Mucosa of descending colon (tissue), 3 donors: Measurements from ENCODE around the gene FGA. TPM values are rescaled to one million over a fixed set of nuclear protein-coding genes. Genes with fewer than 3 reads are reported as not detected.

ENCODE experiments used
- ATAC-seq: fragments of 200-7000 bp; cut with Tn5 transposase; one replicate; pipeline ENCODE4 v1.9.1; 2020; ENCODE audit warnings: mild to moderate bottlenecking, moderate library complexity
- DNase-seq, 3 donors: peaks; one replicate each; pipeline ENCODE4 v3.0.0-alpha.2; 2020
- H3K36me3 ChIP-seq: fragments of 200-600 bp; one replicate; pipeline ENCODE4 v1.8.0; 2021; ENCODE audit warnings: low read depth, mild to moderate bottlenecking
- H3K4me1 ChIP-seq: fragments of 200-600 bp; one replicate; pipeline ENCODE4 v1.8.0; 2021; ENCODE audit warnings: low read depth, mild to moderate bottlenecking
- H3K4me3 ChIP-seq: fragments of 200-600 bp; one replicate; pipeline ENCODE4 v1.8.0; 2021; ENCODE audit warnings: mild to moderate bottlenecking
- H3K9me3 ChIP-seq: fragments of 200-600 bp; one replicate; pipeline ENCODE4 v1.8.0; 2021; ENCODE audit warnings: mild to moderate bottlenecking
- intact Hi-C, 2 donors: fragments of 100-400 bp; cut with DNase I in 1 of 2; cut with micrococcal nuclease in 1 of 2; formaldehyde crosslinking; loops; one replicate each; pipeline versions ENCODE4 v1.11.0 to v1.11.1; 2022; cut with DNase I, micrococcal nuclease
- long read RNA-seq, 2 donors: library from polyadenylated mRNA; unstranded; transcript quantifications; one replicate each; pipeline ENCODE4 v2.0.0, GENCODE V29; 2019 to 2021
- total RNA-seq, 3 donors: library from RNA; stranded (reverse); fragmentation: NEBNext Ultra II Directional in 2 of 3; extraction: Animal tissue kit (Norgen Biotek cat#: 25700) in 2 of 3; gene quantifications; one replicate each; pipeline versions ENCODE4 v1.2.1 to v1.2.4, GENCODE V29; 2021 to 2023
- TF ChIP-seq, protein P1 (sequence below): fragments of 200-600 bp; IDR thresholded peaks from one replicate; pipeline ENCODE4 v1.8.0; 2022; ENCODE audit warnings: antibody characterized with exemption, mild to moderate bottlenecking
- donor health status: DM: no; HTN: no; CAD: no; lungs with moderate emphysema.
- donor health status: DM: no; HTN: no; CAD: no.
- donor health status: DM: no; HTN: yes; CAD: no.

Gene FGA
- total RNA-seq, result under 1 TPM in 1 of 3 donors, not detected in 2; 0.84 TPM
- long read RNA-seq, donor 1, result 0 reads
- long read RNA-seq, donor 2, result 0 reads

DNA sequence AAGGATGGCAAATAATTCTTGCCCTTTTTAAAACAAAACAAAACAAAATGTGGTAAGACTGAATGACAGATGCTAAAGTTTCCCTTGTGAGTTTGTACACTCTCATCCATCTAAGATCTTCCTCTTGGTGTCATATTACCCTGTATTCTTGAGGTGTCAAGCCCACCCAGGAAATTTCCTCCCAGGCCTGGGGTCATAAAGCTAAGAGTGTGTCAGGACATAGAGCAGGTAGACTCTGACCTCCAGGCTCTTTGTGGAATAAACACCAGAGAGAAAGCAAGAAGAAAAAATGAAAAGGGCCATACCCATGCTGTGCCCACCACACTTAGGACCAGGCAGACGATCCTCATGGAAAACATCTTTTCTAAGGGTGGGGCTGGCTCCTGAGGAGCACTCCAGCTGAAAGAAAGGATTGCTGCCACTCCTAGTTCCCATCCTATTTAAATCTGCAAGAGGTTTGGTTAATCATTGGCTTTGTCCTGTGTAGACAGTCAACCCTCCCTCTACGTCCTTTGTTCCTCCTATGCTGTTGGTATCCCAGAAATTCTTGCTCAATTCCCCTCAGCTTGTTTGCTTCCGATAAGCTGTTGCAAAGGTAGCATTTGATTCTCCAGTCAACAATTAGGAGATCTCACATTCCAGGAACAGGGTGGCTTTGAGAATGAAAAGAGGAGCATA, at the start of gene FGA:
Gene FGA, minus strand, starts transcription at position 414 of the 678 bp plus-strand sequence. Its CDS starts 55 bp downstream, at position 359.
- H3K4me3 ChIP-seq, result no peak within 1 kb of the TSS

DNA sequence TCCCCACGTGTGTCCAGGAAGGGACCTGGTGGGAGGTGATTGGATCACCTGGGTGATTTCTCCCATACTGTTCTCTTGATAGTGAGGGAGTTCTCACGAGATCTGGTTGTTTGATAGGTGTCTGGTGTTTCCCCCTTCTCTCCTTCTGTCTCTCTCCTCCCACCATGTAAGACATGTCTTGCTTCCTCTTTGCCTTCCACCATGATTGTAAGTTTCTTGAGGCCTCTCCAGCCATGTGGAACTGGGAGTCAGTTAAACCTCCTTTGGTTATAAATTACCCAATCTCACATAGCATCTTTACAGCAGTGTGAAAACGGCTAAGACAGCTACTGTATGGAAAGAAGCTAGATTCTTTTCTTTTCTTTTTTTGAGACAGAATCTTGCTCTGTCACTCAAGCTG, 43.5 kb upstream of the FGA start:
- intact Hi-C loops, result no loop called here
- no peaks in the 10 kb centered on the region for H3K36me3 ChIP-seq
- TF ChIP-seq, protein P1, sequence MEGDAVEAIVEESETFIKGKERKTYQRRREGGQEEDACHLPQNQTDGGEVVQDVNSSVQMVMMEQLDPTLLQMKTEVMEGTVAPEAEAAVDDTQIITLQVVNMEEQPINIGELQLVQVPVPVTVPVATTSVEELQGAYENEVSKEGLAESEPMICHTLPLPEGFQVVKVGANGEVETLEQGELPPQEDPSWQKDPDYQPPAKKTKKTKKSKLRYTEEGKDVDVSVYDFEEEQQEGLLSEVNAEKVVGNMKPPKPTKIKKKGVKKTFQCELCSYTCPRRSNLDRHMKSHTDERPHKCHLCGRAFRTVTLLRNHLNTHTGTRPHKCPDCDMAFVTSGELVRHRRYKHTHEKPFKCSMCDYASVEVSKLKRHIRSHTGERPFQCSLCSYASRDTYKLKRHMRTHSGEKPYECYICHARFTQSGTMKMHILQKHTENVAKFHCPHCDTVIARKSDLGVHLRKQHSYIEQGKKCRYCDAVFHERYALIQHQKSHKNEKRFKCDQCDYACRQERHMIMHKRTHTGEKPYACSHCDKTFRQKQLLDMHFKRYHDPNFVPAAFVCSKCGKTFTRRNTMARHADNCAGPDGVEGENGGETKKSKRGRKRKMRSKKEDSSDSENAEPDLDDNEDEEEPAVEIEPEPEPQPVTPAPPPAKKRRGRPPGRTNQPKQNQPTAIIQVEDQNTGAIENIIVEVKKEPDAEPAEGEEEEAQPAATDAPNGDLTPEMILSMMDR, result no peak
- H3K9me3 ChIP-seq, result no peaks in the 10 kb centered on the region
- no peak overlapping the region for H3K4me3 ChIP-seq
- DNase-seq (no peak), ATAC-seq (no peak)
- H3K4me1 ChIP-seq, result no peaks in the 10 kb centered on the region

More for the DNA sequence above, at the start of gene FGA:
- peak in 1 of 3 donors; percentile 32 for DNase-seq
- TF ChIP-seq, protein P1, result no peak
- ATAC-seq, result peak; percentile 99
- H3K9me3 ChIP-seq, result no peaks in the 10 kb centered on the region
- H3K4me1 ChIP-seq, result peaks cover 9% of the 10 kb centered on the region
- intact Hi-C loops, result no loop called here
- H3K36me3 ChIP-seq, result no peaks in the 10 kb centered on the region

DNA sequence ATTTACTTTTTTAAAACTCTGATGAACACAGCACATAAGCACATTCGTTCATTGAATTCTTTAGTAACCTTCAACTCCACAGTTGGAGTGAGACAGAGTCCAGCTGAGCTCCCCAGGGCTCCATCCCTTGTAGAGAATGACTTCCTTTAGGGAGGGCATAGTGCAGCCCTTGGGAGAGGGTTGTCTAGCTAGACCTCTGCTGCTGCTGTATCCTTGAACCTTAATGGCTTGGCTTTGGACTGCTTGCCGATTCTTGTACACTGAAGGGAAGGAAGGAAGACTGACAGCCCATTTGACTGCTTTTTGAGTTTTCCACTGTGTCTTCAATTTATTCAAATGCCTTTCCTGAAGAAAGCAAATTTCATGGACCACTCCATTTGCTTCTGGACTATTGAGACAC, 41.3 kb upstream of the FGA start:
- ATAC-seq (no peak), DNase-seq (no peak)
- TF ChIP-seq, protein P1, result no peak
- Histone ChIP-seq H3K9me3 (no peaks in the 10 kb centered on the region), H3K4me1 (peaks cover 5% of the 10 kb centered on the region), H3K4me3 (no peak overlapping the region), H3K36me3 (no peaks in the 10 kb centered on the region)
- intact Hi-C loops, result no loop called here

DNA sequence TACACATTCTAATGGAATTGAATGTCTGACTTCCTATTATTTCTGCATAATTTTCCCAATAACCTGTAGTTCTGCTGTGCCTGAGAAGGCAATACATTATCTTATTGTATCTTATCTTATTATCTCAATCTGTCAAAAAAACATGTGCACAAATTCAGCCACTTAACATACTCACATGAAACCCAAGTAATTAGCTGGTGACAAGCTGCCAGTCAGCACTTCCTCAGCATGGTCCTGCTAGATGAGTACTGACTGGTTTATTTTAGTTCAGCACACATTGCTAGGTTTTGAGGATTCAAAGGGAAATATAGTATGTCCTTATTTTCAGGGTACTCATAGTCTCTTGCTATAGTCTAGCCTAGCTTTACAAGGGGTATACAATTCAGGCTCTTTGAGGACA, 39.8 kb upstream of the FGA start:
- Histone ChIP-seq H3K9me3 (no peaks in the 10 kb centered on the region), H3K4me1 (peaks cover 7% of the 10 kb centered on the region), H3K36me3 (no peaks in the 10 kb centered on the region), H3K4me3 (no peak overlapping the region)
- TF ChIP-seq, protein P1, result no peak
- intact Hi-C loops, result no loop called here
- ATAC-seq (no peak), DNase-seq (no peak)

DNA sequence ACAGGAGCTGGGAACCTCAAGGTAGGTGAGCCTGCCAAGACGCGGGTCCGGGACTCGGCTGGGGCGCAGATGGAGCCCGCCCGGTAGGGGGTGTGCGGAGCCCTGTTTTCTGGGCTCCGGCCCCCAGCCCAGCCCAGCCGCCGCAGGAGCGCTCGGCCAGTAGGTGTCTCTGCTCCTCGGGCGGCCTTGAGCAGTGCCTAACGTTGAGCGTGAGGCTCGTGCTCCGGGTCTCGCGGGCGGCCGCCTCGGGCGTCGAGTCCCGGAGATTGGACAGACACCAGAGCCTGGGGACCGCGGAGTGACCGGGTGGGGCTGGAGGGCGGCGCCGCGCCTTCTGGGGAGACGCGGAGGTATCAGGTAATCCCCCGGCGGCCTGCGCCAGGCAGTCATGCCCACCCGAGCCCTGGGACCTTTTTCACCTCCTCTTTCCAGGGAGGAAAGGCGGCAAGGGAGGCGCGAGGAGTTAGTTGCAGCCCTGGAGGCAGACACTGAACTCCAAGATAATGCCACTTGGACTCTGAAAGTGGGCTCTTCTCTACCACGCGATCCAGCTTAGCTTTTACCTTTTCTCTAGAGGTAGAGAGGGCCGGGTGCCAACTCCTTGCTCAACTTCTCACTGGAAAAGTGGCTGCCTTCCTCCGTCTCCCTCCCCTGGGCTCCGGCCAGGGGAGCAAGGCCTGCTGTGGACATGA, 36.4 kb upstream of the FGA start:
- Histone ChIP-seq H3K36me3 (no peaks in the 10 kb centered on the region), H3K4me1 (peaks cover 7% of the 10 kb centered on the region), H3K4me3 (no peak overlapping the region), H3K9me3 (no peaks in the 10 kb centered on the region)
- intact Hi-C loops, result loop anchor here in 1 of 2 donors (10.0 kb wide), 1 partner anchor 72 kb away; the partner anchor contains the start of gene PLRG1
- DNase-seq (peak in 2 of 3 donors; percentile 46 to 64), ATAC-seq (peak; percentile 83)
- TF ChIP-seq, protein P1, result peak; percentile 32
